Stimulated activated memory B cell treated with anti-CD40 and anti-IgM and Interleukin-4, amounts not matched to agents 10 μg/mL and 1 μg/mL and 100 μg/mL, for 72 hours (primary cell): Measurements from ENCODE around the gene PDLIM5.

Source experiments
- ATAC-seq: fragments of 150-1000 bp; cut with Tn5 transposase; 2 replicates; pipeline ENCODE4 v1.10.0; 2021
- H3K27ac Mint-ChIP-seq: one replicate; pipeline ENCODE4 v1.8.0; 2022; ENCODE audit warnings: mild to moderate bottlenecking, mixed read lengths
- H3K27me3 Mint-ChIP-seq: one replicate; pipeline ENCODE4 v1.8.0; 2022; ENCODE audit warnings: mixed read lengths
- H3K36me3 Mint-ChIP-seq: one replicate; pipeline ENCODE4 v1.8.0; 2022; ENCODE audit warnings: mixed read lengths
- H3K4me1 Mint-ChIP-seq: one replicate; pipeline ENCODE4 v1.8.0; 2022; ENCODE audit warnings: mixed read lengths
- H3K4me3 Mint-ChIP-seq: one replicate; pipeline ENCODE4 v1.8.0; 2022; ENCODE audit warnings: mild to moderate bottlenecking, moderate library complexity, mixed read lengths
- H3K9me3 Mint-ChIP-seq: one replicate; pipeline ENCODE4 v1.8.0; 2022; ENCODE audit warnings: mixed read lengths

The PDLIM5 gene

DNA sequence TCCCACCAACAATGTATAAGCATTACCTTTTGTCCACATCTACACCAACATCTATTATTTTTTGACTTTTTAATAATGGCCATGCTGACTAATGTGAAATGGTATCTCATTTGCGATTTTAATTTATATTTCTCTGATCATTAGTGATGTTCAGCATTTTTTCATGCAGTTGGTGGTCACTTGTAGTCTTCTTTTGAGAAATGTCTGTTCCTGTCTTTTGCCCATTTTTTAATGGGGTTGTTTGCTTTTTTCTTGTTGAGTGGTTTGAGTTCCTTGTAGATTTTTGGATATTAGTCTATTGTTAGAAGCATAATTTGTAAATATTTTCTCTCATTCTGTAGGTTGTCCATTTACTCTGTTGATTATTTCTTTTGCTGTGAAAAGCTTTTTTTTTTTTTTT is 36.8 kb upstream of the PDLIM5 start:
- no peak overlapping the region for H3K4me3 Mint-ChIP-seq
- no peak for ATAC-seq

DNA sequence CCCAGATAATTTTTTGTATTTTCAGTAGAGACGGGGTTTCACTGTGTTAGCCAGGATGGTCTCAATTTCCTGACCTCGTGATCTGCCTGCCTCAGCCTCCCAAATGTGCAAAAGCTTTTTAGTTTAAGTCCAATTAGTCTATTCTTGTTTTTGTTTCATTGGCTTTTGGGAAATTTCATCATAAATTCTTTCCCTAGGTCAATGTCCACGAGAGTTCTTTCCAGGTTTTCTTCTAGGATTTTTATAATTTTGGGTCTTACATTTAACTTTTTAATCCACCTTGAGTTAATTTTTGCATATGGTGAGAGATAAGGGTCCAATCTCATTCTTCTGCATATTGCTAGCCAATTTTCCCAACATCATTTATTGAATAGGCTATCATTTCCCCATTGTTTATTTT is 36.3 kb upstream of the PDLIM5 start:
- Mint-ChIP-seq H3K27ac (no peak overlapping the region), H3K36me3 (no peaks in the 10 kb centered on the region), H3K4me1 (no peaks in the 10 kb centered on the region), H3K9me3 (peaks cover 3% of the 10 kb centered on the region), H3K27me3 (peaks cover 49% of the 10 kb centered on the region), H3K4me3 (no peak overlapping the region)
- ATAC-seq = no peak

More for the DNA sequence above, 36.8 kb upstream of the PDLIM5 start:
- H3K27ac Mint-ChIP-seq = no peak overlapping the region
- no peaks in the 10 kb centered on the region for H3K4me1 Mint-ChIP-seq
- H3K9me3 Mint-ChIP-seq = peaks cover 3% of the 10 kb centered on the region
- H3K27me3 Mint-ChIP-seq = peaks cover 49% of the 10 kb centered on the region
- H3K36me3 Mint-ChIP-seq = no peaks in the 10 kb centered on the region

DNA sequence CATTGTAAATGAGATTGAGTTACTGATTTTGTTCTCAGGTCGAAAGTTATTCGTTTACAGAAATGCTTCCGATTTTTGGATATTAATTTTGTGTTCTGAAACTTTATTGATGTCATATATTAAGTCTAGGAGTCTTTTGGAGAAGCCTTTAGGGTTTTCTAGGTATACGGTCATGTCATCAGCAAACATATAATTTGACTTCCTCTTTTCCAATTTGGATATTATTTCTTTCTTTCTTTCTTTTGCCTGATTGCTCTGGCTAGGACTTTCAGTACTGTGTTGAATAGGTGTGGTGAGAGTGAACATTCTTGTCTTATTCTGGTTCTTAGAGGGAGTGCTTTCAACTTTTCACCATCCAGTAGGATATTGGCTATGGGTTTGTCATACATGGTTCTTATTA is 35.4 kb upstream of the PDLIM5 start:
- Mint-ChIP-seq H3K9me3 (peaks cover 3% of the 10 kb centered on the region), H3K36me3 (no peaks in the 10 kb centered on the region), H3K4me1 (no peaks in the 10 kb centered on the region), H3K27me3 (peaks cover 41% of the 10 kb centered on the region), H3K4me3 (no peak overlapping the region), H3K27ac (no peak overlapping the region)
- ATAC-seq = no peak

GRCh38 chr4:94416981-94417380 is 34.8 kb upstream of the PDLIM5 start:
- no peak overlapping the region for H3K4me3 Mint-ChIP-seq
- peaks cover 41% of the 10 kb centered on the region for H3K27me3 Mint-ChIP-seq
- no peaks in the 10 kb centered on the region for H3K4me1 Mint-ChIP-seq
- no peak for ATAC-seq
- no peak overlapping the region for H3K27ac Mint-ChIP-seq
- peaks cover 3% of the 10 kb centered on the region for H3K9me3 Mint-ChIP-seq
- no peaks in the 10 kb centered on the region for H3K36me3 Mint-ChIP-seq

DNA sequence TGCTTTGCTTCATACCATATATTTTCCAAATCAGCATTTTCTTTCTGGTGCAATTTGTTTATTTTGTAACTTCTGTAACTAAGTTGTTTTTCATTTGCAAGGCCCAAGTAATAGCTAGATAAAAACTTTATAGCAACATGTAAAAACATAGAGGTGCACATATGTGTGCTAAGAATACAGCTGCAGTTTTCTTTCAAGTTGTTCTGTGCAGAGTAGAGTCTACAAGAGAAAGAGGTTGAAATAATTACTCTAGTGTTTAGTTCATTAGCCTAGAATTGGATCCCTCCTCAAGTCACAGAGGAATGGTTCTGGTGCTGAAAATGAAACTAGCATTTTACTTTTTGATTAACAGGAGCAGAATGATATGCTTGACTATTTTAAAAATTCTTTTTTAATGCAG is 32.2 kb upstream of the PDLIM5 start:
- Mint-ChIP-seq H3K27ac (no peak overlapping the region), H3K36me3 (peaks cover 6% of the 10 kb centered on the region), H3K4me1 (no peaks in the 10 kb centered on the region), H3K27me3 (peaks cover 41% of the 10 kb centered on the region), H3K4me3 (no peak overlapping the region), H3K9me3 (peaks cover 8% of the 10 kb centered on the region)
- no peak for ATAC-seq

GRCh38 chr4:94419956-94420355 is 31.8 kb upstream of the PDLIM5 start:
- ATAC-seq = no peak
- Mint-ChIP-seq H3K4me1 (no peaks in the 10 kb centered on the region), H3K27ac (no peak overlapping the region), H3K27me3 (peaks cover 37% of the 10 kb centered on the region), H3K9me3 (peaks cover 7% of the 10 kb centered on the region), H3K36me3 (peaks cover 6% of the 10 kb centered on the region), H3K4me3 (no peak overlapping the region)

DNA sequence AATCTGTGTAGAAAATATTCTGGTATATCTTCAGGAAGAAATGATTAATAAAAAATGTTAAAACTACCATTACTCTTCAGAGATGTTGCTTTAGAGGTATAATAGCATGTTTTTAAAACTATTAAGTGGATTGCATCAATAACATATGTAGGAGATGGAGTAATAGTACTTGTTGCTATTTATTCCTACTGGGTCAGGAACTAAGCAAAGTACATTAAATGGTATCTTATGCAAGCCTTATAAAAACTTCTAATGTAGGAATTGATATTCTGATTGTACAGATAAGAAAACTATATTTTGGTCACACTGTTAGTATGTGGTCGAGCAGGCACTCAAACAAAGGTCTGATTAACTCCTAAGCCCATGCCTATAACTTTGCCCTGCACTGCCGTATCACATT is 31.4 kb upstream of the PDLIM5 start:
- peaks cover 6% of the 10 kb centered on the region for H3K9me3 Mint-ChIP-seq
- H3K4me1 Mint-ChIP-seq = no peaks in the 10 kb centered on the region
- peaks cover 6% of the 10 kb centered on the region for H3K36me3 Mint-ChIP-seq
- no peak overlapping the region for H3K27ac Mint-ChIP-seq
- peaks cover 33% of the 10 kb centered on the region for H3K27me3 Mint-ChIP-seq
- ATAC-seq = no peak
- no peak overlapping the region for H3K4me3 Mint-ChIP-seq

GRCh38 chr4:94426783-94427182 is 25.0 kb upstream of the PDLIM5 start:
- ATAC-seq = no peak
- no peak overlapping the region for H3K4me3 Mint-ChIP-seq
- peaks cover 18% of the 10 kb centered on the region for H3K9me3 Mint-ChIP-seq

GRCh38 chr4:94428884-94429283 is 22.9 kb upstream of the PDLIM5 start:
- no peaks in the 10 kb centered on the region for H3K4me1 Mint-ChIP-seq
- H3K4me3 Mint-ChIP-seq = no peak overlapping the region
- peaks cover 13% of the 10 kb centered on the region for H3K9me3 Mint-ChIP-seq
- H3K27me3 Mint-ChIP-seq = no peaks in the 10 kb centered on the region
- no peak for ATAC-seq
- H3K27ac Mint-ChIP-seq = no peak overlapping the region
- H3K36me3 Mint-ChIP-seq = no peaks in the 10 kb centered on the region

More at GRCh38 chr4:94426783-94427182, 25.0 kb upstream of the PDLIM5 start:
- Mint-ChIP-seq H3K4me1 (no peaks in the 10 kb centered on the region), H3K27me3 (peaks cover 17% of the 10 kb centered on the region), H3K27ac (no peak overlapping the region), H3K36me3 (peaks cover 6% of the 10 kb centered on the region)

GRCh38 chr4:94430406-94430805 is 21.3 kb upstream of the PDLIM5 start:
- Mint-ChIP-seq H3K27ac (no peak overlapping the region), H3K4me1 (no peaks in the 10 kb centered on the region), H3K9me3 (peaks cover 11% of the 10 kb centered on the region), H3K4me3 (no peak overlapping the region), H3K36me3 (no peaks in the 10 kb centered on the region), H3K27me3 (no peaks in the 10 kb centered on the region)
- ATAC-seq = no peak

DNA sequence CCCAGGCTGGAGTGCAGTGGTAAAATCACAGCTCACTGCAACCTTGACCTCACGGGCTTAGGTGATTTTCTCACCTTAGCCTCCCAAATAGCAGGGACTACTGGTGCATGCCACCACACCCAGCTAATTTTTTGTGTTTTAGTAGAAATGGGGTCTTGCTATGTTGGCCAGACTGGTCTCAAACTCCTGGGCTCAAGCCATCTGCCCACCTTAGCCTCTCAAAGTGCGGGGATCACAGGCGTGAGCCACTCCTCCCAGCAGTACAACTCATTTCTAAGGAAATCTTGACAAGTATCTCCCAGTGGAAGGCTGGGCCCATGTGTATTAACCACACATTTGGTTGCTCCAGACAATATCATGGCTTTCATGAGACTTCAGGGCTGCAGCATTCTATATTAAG is 20.4 kb upstream of the PDLIM5 start:
- Mint-ChIP-seq H3K9me3 (peaks cover 9% of the 10 kb centered on the region), H3K27ac (no peak overlapping the region), H3K4me1 (no peaks in the 10 kb centered on the region), H3K36me3 (no peaks in the 10 kb centered on the region), H3K27me3 (no peaks in the 10 kb centered on the region), H3K4me3 (no peak overlapping the region)
- ATAC-seq = no peak

GRCh38 chr4:94434505-94434904 is 17.2 kb upstream of the PDLIM5 start:
- no peaks in the 10 kb centered on the region for H3K36me3 Mint-ChIP-seq
- ATAC-seq = no peak

GRCh38 chr4:94435874-94436273 is 15.9 kb upstream of the PDLIM5 start:
- H3K4me3 Mint-ChIP-seq = no peak overlapping the region
- no peaks in the 10 kb centered on the region for H3K4me1 Mint-ChIP-seq
- H3K27me3 Mint-ChIP-seq = no peaks in the 10 kb centered on the region
- H3K9me3 Mint-ChIP-seq = no peaks in the 10 kb centered on the region
- ATAC-seq = no peak
- H3K36me3 Mint-ChIP-seq = no peaks in the 10 kb centered on the region
- no peak overlapping the region for H3K27ac Mint-ChIP-seq

More at GRCh38 chr4:94434505-94434904, 17.2 kb upstream of the PDLIM5 start:
- no peak overlapping the region for H3K4me3 Mint-ChIP-seq
- no peaks in the 10 kb centered on the region for H3K27me3 Mint-ChIP-seq
- no peaks in the 10 kb centered on the region for H3K9me3 Mint-ChIP-seq
- H3K4me1 Mint-ChIP-seq = no peaks in the 10 kb centered on the region
- H3K27ac Mint-ChIP-seq = no peak overlapping the region

- H3K4me3 Mint-ChIP-seq = no peak overlapping the region
- H3K27me3 Mint-ChIP-seq = no peaks in the 10 kb centered on the region
These were observed 15.2 kb upstream of the PDLIM5 start for GRCh38 chr4:94436512-94436911.

GRCh38 chr4:94439606-94440005 is 12.1 kb upstream of the PDLIM5 start:
- Mint-ChIP-seq H3K4me3 (no peak overlapping the region), H3K27ac (no peak overlapping the region), H3K4me1 (no peaks in the 10 kb centered on the region), H3K9me3 (no peaks in the 10 kb centered on the region), H3K27me3 (no peaks in the 10 kb centered on the region), H3K36me3 (no peaks in the 10 kb centered on the region)
- ATAC-seq = no peak

More at GRCh38 chr4:94436512-94436911, 15.2 kb upstream of the PDLIM5 start:
- no peaks in the 10 kb centered on the region for H3K36me3 Mint-ChIP-seq
- H3K27ac Mint-ChIP-seq = no peak overlapping the region
- ATAC-seq = no peak
- no peaks in the 10 kb centered on the region for H3K4me1 Mint-ChIP-seq
- H3K9me3 Mint-ChIP-seq = no peaks in the 10 kb centered on the region

- no peaks in the 10 kb centered on the region for H3K9me3 Mint-ChIP-seq
- peaks cover 3% of the 10 kb centered on the region for H3K27me3 Mint-ChIP-seq
- no peaks in the 10 kb centered on the region for H3K4me1 Mint-ChIP-seq
- ATAC-seq = no peak
- no peak overlapping the region for H3K27ac Mint-ChIP-seq
- no peaks in the 10 kb centered on the region for H3K36me3 Mint-ChIP-seq
- no peak overlapping the region for H3K4me3 Mint-ChIP-seq
These were observed 9.9 kb upstream of the PDLIM5 start for GRCh38 chr4:94441838-94442237.

DNA sequence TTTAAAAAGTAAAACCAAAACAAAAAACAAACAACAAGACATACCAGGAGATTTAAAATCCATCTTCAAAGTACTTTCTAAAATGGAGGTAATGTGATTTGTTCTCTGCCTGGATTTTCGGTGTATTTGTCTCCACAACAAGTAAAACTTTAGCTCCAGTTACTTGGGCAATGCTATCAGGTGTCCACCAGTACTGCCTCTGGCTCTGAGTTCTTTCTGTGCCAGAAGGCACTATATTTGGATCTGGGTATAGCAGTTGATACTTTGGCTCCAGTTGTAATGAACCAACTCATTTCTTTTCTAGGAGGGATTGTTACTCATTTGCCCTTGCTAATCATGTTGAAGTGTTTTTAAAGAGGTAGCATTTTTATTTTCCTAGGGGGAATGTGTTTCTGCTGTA is 9.5 kb upstream of the PDLIM5 start:
- H3K27me3 Mint-ChIP-seq = peaks cover 7% of the 10 kb centered on the region
- H3K9me3 Mint-ChIP-seq = no peaks in the 10 kb centered on the region
- H3K4me1 Mint-ChIP-seq = no peaks in the 10 kb centered on the region
- no peak overlapping the region for H3K4me3 Mint-ChIP-seq
- H3K27ac Mint-ChIP-seq = no peak overlapping the region
- no peak for ATAC-seq
- H3K36me3 Mint-ChIP-seq = no peaks in the 10 kb centered on the region
